Spleen (tissue), 7 donors: ENCODE data around the gene PGLYRP3.

Experiments used
- CTCF ChIP-seq, 11 experiments: fragments of 200-600 bp in 7 of 11; fragments of 450-650 bp in 4 of 11; sonication (generic) in 4 of 11; IDR thresholded peaks in 8 of 11; conservative IDR thresholded peaks in 3 of 11; 1 replicate in 7 of 11; 2 replicates in 4 of 11; pipeline versions ENCODE4 v1.4.0 to v1.8.0; 2016 to 2021; ENCODE audit warnings: antibody characterized with exemption in 11 of 11, inconsistent platforms in 4 of 11, mild to moderate bottlenecking in 1 of 11
- POLR2A ChIP-seq, 3 donors: fragments of 450-650 bp; IDR thresholded peaks; one replicate each; pipeline ENCODE4 v1.5.1; 2017; ENCODE audit warnings: antibody characterized with exemption in 3 of 3, mild to moderate bottlenecking in 1 of 3
- POLR2AphosphoS5 ChIP-seq, 3 donors: sonication (generic); formaldehyde crosslinking; IDR thresholded peaks; one replicate each; pipeline ENCODE4 v1.5.1; 2017; ENCODE audit warnings: antibody characterized with exemption in 3 of 3
- donor health status: DM: no; HTN: no; CAD: no; lungs with moderate emphysema.
- donor health status: DM: no; HTN: no; CAD: no.
- donor health status: DM: no; HTN: no; CAD: no.

DNA sequence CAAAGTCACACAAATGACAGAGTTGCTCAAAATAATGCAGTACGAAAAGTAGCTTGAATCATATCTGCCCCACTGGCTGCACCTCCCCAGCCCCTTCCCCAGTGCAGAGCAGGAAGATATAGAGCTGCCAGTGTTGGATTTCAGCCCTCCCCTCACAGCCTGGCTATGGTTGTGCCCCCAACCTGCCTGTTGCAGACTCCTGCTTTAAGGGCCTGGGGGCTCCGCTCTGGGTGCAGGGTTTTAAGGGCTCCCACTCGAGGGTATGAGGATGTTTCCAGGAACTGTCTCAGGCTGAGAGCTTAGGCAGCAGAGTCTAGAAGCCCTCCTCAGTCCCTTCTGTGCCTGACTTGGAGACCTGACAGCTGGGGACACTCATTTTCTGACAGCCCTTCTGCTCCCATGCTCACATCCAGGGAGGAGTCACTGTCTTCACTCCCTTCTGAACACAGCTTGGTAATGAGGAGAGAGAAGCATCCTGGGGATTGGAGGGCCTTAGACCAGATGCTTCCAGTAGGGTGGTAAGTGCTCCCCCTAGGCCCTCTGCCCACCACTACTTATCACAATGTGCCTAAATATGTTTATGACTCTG is 49.5 kb upstream of the PGLYRP3 start:
- no peak for TF ChIP-seq CTCF (IDR thresholded peaks at IDR 0.05 in 8 of 11, conservative IDR thresholded peaks at IDR 0.05 in 3 of 11)
- TF ChIP-seq POLR2AphosphoS5 (IDR thresholded peaks at IDR 0.05), result no peak
- TF ChIP-seq POLR2A (IDR thresholded peaks at IDR 0.05), result no peak
